Measurements from ENCODE around the gene TRANK1.
"Not testable (repeated sequence)": the region's sequence is repeated elsewhere in the genome, so short reads cannot be mapped to it uniquely, and the experiment has no call there.

The TRANK1 gene

DNA sequence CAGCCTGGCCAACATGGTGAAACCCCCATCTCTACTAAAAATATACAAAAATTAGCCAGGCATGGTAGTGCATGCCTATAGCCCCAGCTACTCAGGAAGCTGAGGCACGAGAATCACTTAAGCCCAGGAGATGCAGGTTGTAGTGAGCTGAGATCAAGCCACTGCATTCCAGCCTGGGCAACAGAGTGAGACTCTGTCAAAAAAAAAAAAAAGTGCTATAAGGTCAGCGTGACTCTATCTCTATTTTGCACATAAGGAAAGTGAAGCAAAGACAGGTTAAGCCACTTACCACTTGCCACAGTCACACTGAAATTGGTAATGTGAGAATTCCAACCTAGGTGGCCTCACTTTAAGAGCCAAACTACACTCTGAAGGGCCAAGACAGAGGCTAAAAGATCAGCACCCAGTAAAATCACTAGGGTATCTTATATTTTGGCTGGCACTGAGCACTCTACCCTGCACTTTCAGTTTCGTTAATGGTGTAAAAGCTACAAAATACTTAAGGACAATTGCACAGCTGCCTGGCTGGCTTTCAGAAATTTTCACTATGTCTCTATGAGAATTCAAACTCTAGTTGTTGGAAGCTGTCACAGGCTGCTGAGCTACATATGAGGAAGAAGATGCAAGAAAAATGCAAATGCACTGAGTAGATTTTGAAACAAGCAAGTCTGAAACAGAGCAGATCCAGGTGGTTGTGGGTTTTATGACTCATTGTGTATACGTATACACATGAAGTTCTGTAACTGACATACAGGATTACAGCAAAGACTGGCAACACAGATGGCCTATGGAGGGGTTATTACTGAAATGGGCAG is 32.7 kb downstream of the TRANK1 start:
- DNase-seq: peak; percentile 86

DNA sequence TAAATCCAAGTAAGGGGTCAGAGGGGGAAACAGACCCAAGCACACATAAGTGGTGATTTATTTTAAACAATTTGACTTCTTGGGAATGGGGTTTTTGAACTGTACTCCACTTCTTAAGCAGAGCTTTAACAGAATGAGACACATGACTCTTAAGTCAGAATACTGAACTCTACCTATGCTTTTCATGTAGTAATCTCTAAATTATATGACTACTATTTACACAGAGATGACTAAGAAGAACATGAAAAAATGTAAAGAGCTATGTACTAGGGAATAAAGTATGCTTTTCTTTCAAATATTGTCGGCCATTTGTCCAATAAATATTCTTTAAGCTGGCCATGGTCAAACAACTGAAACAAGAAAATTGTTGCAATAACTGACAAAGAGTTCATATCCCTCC is 35.2 kb downstream of the TRANK1 start:
- no peak for DNase-seq

DNA sequence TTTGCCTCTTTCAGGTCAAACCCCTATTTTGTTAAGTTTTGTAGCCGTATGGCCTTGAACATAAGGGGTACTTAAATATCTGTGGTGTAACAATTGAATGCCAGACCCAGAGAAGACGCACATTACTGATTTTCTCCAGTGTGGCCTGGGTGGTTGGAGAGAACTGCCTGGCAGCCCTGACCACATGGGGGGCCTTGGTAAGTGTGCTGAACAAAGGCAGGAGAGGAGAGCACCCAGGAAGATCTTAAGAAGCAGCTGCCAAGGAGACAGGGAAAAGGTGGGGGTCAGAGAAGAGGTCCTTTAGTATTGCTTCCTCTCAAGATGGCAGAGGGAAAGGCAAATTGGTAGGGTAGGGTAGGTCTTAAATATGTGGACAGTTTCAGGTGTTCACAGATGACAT is 35.7 kb downstream of the TRANK1 start:
- DNase-seq: no peak

DNA sequence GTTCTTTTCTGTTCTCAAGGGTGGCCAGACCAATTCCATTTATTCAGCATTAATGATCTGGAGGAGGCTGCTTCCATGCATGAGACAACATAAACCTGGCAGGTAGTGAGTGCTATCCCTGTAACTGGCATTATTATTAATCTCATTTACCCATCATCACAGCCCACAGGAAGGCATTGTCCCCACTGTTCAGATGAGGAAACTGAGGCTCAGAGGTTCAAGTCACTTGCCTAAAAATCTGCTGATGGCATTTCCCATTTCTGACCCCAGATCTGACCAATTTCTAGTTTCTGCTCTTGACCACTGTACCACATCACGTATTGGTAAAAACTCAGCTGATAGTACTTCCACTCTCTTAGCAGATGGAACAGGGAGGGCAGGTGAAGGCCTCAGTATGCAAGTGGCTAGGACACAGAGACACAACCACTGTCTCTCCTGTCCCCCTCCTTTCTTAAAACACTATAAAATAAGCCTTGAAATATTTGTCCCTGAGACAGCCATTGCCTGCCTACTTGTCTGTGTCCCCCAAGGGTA is 36.1 kb downstream of the TRANK1 start:
- no peak for DNase-seq

DNA sequence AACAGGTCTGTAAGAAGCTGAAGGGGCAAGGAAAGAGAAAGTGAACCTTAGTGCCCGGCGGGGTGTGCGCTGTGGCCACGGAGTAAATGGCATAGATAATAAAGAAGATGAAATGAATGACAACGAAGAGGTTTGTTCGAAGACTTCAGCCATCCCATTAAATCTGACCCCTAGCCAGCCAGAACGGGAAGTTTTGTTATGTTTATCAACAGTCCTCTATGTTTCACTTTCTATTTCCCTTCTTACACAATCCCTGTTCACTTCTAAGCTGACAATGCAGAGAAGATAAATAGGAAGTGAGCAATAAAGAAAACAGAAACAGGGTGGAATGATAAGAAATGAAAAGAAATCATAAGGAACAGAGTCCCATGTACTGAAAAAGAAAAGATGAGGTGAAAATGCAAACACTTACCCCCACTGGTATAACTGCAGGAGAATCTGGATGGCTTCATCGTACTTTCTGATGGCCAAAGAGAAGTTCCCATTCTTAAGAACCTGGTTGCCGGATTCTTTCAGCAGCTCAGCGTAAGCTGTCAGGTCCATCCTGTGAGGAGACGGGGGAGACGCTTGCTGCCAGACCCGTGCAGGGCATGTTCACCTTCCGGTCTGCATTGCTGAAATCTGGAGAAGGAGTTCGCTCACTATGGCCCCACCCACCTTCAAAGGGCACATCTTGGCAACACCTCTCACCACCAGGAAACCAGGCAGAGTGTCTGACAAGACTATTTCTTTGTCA is 36.8 kb downstream of the TRANK1 start:
- peak; percentile 74 for DNase-seq

DNA sequence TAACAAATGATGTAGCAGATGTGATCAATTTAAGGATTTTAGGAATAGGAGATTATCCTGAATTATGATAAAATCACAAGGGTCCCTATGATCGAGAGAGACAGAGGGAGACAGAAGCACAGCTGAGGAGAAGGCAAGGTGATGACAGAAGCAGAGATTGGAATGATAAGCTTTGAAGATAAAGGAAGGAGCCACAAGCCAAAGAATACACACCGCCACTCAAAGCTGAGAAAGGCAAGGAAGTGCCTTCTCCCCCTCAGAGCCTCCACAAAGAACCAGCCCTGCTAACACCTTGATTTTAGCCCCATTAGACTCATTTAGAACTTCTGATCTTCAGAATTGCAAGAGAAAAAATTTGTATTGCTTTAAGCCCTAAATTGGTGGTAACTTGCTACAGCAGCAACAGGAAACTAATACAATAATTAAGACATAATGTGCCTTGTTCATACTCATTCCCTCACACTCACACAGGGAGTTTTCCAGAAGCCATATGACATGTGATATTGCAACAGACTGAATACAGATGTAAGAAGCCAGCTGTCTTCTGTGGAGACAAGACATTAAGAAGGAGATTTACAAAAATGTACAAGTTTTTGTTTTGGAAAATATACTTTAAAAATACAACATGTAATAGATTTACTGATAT is 38.2 kb downstream of the TRANK1 start:
- no peak for DNase-seq

DNA sequence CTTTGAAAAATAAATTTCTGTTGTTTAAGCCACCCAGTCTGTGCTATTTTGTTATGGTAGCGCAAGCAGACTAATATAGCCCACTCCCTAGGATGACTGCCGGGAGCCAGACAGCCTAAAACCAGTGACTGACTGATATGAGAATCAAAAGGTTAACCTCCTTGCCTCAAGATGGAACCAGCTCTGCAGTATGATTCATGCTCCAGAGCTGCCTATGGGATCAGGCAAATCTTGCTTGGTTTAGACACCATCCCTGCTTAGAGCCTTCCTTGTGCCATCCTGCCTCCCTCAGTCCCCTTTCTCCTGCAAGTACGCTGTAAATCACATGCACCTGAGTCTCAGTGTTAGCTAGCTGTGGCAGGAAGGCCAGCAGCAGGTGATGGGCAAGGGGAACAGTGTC is 39.3 kb downstream of the TRANK1 start:
- DNase-seq: no peak

DNA sequence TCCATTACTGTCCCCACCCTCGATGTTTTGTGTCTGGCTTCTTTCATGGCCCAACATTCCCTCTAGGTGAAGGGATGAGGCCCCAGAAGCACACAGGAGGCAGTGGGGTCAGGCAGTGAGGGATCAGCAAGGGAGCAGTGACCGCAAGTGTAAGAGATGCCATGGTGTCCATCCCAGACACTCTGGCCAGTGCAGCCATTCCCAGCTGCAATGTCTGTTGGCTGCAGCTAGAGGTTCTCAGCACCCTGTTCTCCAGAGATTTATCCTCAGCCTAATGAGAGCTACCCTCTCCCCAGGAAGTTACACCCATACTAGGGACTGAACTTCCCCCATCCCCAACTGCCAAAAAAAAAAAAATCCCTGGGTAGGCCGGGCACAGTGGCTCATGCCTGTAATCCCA is 40.2 kb downstream of the TRANK1 start:
- DNase-seq: peak; percentile 58

DNA sequence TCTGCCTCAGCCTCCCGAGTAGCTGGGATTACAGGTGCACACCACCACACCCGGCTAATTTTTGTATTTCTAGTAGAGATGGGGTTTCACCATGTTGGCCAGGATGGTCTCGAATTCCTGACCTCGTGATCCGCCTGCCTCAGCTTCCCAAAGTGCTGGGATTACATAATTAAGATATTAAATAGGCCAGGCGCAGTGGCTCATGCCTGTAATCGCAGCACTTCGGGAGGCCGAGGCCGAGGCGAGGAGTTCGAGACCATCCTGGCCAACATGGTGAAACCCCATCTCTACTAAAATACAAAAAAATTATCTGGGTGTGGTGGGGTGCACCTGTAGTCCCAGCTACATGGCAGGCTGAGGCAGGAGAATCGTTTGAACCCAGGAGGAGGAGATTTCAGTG is 40.8 kb downstream of the TRANK1 start:
- DNase-seq: not testable (repeated sequence)

DNA sequence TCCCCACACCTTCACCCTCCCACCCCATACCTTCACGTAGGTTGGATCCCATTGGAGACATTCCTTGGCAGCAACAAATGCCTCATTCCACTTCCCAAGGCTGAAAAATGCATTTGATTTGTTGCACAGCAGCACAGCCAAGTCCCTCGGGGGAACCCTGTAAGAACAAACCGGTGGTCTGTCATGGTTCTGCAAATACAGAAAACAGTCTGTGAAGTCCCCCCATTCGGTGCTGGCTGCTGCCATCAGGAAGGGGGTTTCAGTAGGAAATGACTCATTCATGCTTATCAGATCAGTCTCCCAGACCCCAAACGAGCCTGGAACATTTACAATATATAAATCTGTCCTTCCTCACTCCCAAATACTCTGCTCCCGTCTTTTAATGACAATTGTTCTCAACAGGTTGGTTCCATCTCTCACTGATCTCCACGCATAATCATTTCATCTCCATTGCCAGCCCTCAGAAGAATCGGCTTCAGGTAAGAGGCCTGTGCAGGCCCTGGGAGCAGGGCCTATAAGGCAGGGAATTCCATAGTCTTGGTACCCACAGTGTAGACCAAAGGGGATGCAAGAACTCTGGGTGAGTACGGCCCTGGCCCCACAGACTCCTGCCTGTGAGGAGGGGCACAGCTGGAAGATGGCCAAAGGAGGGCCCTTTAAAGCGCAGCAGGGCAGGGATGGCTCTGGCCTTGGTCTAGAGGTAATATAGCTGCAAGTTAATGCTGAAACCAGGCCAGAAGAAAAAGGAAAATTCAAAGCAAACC is 41.6 kb downstream of the TRANK1 start:
- no peak for DNase-seq

DNA sequence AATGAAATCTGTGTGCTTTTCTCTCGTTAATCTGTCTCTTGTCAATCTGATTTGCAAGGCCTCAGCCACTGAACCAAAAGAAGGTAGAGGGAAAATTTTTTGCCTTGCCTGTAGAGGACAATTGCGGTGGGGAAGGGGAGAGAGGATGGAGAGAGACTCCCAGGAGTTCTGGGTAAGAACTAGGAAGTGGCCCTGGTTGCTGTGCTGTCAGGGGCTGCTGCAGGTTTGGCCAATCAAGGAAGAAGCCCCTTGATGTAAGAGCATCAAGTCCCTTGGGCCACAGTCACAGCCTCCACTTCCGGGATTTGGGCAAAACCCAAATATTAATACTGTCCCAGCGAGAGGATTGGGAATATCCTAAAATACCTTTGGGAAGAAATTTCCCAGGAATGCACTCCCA is 43.3 kb downstream of the TRANK1 start:
- no peak for DNase-seq

DNA sequence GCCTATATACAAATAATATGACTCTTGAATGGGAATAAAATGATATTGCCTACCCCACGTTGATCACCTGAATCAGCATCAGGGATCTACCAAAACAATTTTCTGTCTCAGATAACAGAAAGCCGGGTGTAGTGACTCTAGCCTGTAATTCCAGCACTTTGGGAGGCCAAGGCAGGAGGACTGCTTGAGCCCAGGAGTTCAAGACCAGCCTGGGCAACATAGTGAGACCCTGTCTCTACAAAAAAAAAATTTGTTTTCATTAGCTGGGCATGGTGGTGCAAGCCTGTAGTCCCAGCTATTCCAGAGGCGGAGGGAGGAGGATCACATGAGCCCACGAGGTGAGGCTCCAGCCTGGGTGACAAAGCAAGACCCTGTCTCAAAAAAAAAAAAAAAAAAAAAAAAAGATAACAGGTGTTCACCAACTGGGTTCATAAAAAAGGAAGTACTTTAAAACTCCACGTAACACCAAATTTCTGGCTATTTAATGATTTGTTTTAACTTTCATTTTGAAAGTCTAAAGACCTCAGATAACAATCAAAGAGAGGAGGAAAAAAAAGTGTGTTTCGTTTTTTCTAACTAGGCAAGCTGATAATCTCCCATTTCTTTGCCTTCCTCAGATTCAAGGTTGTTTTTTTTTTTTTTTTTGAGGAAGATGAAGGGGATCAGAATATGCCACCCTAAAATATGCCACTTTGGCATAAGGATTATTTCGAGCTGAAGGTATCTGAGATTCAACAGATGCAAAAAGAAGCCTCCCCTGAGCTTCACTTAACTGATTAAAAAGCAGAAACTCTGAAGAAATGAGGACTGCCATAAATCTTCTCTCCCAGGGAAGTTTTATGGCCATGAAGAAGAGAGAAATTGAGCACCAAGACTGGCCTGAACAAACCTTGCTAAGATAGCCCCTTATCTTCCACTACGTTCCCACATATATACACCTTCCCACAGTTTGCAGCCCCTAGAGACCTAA is 44.1 kb downstream of the TRANK1 start:
- DNase-seq: no peak

DNA sequence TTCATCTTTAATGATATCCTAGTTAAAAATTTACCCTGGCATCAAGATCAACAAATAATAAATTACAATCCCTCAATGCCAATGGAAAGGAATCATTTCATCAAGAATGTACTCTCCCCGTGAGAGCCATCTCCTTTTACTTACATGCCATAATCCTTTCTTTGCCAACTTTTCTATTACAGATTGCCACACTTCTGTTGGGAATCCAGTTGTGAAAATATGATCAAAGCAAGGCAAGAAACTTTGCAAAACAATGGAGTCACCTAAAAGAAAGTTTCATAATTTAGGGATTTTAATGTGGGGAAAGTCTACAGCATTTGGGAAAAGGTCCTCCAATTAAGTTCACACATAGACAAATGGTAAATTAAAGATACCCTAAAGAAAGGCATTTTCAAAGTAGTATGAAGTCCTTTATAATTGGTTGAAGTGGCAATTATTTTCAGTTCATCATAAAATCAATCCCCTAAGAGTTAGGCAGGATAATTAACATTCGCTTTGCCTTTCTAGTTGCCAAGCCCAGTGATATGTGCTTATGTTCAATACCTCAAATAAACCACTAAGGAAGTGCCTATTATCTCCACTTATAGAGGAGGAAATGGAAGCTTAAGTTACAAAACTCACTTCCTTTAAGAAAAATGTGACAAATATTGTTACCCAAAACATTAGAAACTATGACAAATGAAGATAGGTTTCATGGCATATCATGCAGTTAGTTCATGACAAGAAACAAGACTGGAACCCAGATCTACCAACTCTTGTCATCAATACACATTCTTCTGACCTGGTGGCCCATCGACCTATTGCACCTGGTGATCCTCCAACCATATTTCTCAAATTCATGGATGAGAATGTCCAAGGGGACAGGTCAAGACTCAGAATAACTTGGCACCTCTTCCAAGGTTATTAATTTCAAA is 49.1 kb downstream of the TRANK1 start:
- DNase-seq: no peak

DNA sequence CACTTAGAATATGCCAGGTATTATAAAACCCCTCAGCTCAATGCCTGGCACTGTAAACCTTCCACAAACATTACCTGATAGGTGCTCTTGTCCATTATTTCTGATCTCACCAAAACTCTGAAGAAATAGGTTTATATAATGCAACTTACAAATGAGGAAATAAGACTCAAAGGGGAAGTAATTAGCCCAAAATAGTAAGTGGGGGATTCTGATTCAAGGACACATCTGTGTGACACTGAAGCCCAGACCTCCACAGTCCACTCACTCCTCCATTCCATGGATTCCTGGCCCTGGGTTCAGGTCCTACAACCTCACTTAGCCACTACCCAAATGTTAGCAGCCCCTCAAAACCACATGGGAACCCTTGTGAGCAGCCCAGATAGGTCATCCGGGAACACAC is 49.9 kb downstream of the TRANK1 start:
- DNase-seq: no peak

DNA sequence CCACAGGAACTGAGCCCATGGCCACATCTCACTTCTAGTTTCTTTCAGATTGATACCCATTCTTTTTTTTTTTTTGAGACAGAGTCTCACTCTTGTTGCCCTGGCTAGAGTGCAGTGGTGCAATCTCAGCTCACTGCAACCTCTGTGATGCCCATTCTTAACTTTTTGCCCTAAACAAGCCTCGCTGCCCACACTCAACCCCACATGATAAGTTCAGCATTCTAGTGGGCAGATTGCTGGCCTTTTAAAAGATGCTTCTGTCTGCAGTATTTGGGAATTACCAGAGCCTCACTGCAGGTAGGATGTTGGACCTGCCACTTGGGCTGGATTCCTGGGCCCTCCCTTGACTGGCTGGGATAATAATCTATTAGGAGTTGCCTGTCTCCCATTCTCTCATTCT is 51.0 kb downstream of the TRANK1 start:
- DNase-seq: no peak

DNA sequence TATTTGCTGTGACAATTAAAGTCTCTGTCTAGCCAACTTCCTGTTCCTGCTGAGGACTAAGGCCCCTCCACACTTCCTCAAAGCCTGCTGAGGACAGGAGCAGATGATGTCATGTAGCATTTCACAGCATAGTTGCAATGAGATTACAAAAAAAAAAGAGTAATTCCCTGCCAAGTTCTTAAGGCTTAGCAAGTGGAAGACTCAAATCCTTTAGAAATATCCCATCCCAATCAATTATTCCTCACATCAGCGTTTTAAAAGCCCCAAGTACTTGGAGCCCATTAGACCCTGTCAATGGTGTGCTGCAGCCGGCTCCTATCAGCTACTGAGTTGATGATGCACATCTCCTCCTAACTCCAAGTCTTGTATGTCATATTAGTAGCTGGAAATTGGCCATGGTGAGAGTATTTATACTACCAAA is 51.7 kb downstream of the TRANK1 start:
- peak; percentile 68 for DNase-seq

DNA sequence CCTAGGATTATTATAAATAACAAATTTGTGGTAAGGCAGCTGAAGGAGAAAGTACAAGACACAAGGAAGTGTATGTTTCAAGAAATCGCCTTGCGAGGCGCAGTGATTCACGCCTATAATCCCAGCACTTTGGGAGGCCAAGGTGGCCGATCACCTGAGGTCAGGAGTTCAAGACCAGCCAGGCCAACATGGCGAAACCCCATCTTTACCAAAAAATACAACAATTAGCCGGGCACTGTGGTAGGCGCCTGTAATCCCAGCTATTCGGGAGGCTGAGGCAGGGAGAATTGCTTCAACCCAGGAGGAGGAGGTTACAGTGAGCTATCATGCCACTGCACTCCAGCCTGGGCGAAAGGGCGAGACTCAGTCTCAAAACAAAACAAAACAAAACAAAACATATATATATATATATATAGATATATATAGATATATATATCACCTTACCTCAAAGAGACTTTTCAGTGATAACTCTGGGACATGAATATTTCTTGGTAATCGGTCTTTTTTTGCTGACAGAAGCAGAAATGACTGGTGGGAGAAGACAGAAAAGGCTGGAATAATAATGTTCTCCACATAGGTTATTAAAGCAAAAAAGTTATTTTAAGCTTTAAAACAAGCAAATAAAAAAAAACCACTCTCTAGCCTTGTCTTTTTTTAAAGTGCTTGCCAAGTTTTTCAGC is 52.3 kb downstream of the TRANK1 start:
- DNase-seq: no peak

DNA sequence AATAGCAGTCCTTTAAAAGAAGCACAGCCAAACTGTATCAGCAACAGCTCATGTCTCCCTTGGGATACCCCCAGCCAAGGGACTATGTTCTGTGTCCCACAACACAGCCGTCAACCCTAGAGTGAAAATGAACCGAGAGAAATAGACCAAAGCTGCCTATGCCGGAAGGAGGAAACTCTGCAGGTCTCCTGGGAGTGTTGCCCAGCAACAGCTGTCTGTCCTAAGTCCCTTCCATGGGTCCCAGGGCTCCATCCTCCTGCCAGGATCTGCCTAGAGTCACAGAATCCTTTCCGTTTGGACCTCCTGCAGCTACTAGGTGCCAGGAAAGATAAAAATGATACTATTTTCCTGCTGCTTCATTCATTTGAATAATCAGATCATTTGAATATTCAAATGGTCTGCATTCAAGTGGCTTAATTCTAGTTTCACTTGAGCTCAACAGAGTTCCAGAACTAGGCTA is 53.1 kb downstream of the TRANK1 start:
- no peak for DNase-seq

DNA sequence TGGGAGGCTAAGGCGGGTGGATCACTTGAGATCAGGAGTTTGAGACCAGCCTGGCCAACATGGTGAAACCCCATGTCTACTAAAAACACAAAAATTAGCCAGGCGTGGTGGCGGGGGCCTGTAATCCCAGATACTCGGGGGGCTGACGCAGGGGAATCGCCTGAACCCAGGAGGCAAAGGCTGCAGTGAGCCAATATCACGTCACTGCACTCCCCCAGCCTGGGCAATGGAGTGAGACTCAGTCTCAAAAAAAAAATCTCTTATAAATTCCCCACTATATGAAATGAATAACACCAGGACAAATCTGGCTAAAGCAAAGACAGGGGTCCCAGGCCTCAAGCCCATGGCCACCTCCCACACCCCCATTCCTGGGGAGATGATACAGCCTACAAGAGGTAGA is 53.8 kb downstream of the TRANK1 start:
- DNase-seq: not testable (repeated sequence)

DNA sequence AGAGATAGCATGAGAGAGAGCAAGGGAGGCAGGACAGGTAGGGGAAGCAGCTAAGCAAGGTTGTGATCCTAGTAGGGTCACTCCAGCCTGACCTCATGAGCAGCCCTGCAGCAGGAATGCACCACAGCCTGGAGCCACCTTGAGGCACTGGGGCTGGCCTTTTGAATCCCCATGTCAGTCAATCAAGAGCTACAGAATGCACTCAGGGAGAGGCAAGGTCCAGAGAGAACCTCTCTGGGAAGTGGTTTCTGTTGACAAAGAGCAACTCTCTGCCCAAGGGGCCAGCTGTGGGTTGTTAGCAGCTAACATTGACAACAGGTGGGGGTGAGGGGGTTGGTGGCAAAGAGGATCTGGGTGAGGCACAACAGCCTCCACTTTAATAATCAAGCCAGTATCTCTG is 54.6 kb downstream of the TRANK1 start:
- DNase-seq: no peak

Measured in hematopoietic multipotent progenitor cell treated with erythropoietin and hydrocortisone succinate and interleukin-3 and kit ligand, for 6 days (in vitro differentiated cells).